Motor neuron (in vitro differentiated cells): ENCODE measurements around the gene C1QTNF9B. TPM values are rescaled to one million over a fixed set of nuclear protein-coding genes. Genes with fewer than 3 reads are reported as not detected.
A peak's percentile ranks its signal among the peaks of the same experiment; 100 is the strongest.
"Not testable (repeated sequence)": the region's sequence is repeated elsewhere in the genome, so short reads cannot be mapped to it uniquely, and the experiment has no call there.

Experiments
- ATAC-seq, 8 experiments: fragments of 200-7000 bp; cut with Tn5 transposase; replicated peaks in 6 of 8; 2 replicates each; pipeline ENCODE4 v1.8.0; 2021; ENCODE audit warnings: mild to moderate bottlenecking in 8 of 8, moderate library complexity in 8 of 8
- H3K27ac ChIP-seq, 2 donors: fragments of 250-450 bp; sonication (Bioruptor Pico); 2 replicates each; pipeline ENCODE4 v1.9.0; 2021; ENCODE audit warnings: antibody characterized with exemption in 2 of 2, mild to moderate bottlenecking in 2 of 2, moderate library complexity in 1 of 2
- H3K4me1 ChIP-seq, 2 donors: fragments of 250-450 bp; sonication (Bioruptor Pico); replicated peaks in 1 of 2; 2 replicates each; pipeline ENCODE4 v1.6.1; 2021; ENCODE audit warnings: antibody characterized with exemption in 2 of 2, mild to moderate bottlenecking in 2 of 2, moderate library complexity in 1 of 2
- H3K4me3 ChIP-seq, 5 donors: fragments of 250-450 bp; sonication (Bioruptor Pico); 2 replicates each; pipeline ENCODE4 v1.9.0; 2021; ENCODE audit warnings: antibody characterized with exemption in 5 of 5, mild to moderate bottlenecking in 5 of 5, moderate library complexity in 4 of 5
- WGBS, 10 experiments: fragments of 450-650 bp; shearing (Covaris generic); methylation state at CpG; one replicate each; pipeline ENCODE4 v1.0.0; 2022; 5-methylcytosine and 5-hydroxymethylcytosine counted together
- in situ Hi-C, 9 experiments: fragments of 400-800 bp; cut with MboI; loops; one replicate each; pipeline ENCODE4 v1.15.0; 2021; ENCODE audit warnings: low sequenced_read_pairs in 9 of 9, low pct_unique_long_range_greater_than_20kb in 2 of 9; ENCODE audit not compliant: unreplicated experiment in 9 of 9
- total RNA-seq, 8 experiments: library from RNA; unstranded; fragments of 300-600 nt; gene quantifications; 2 replicates each; pipeline versions ENCODE4 v1.2.3 to v1.2.4, GENCODE V29; 2022

Gene C1QTNF9B
- 1 to 10 TPM in 2 of 8 experiments, under 1 TPM in 5, not detected in 1; 0.27 to 1.4 (median 0.64) TPM for total RNA-seq

- in situ Hi-C loops: loop anchor here in 3 of 9 experiments (25.0 kb wide), 1 partner anchor 435 kb away; no protein-coding TSS in a partner anchor
- 17 to 100% (median 80%) methylated on average over 1 to 3 of the region's 3 CpGs; no CpG with 5 or more reads in 1 of the 10 experiments for WGBS, 10 experiments
Observed at GRCh38 chr13:23897452-23897919, at the start of gene C1QTNF9B. TSS of gene C1QTNF9B (minus strand) at chr13:23897502.

GRCh38 chr13:23946900-23947299 lies 49.6 kb upstream of the C1QTNF9B start:
- H3K27ac ChIP-seq: no peak overlapping the region
- in situ Hi-C loops: no loop called here
- ATAC-seq: no peak
- H3K4me3 ChIP-seq: no peak overlapping the region
- WGBS, 10 experiments: 100% methylated on average over 2 of the region's 8 CpGs; no CpG with 5 or more reads in 9 of the 10 experiments
- no peaks in the 10 kb centered on the region for H3K4me1 ChIP-seq

More at GRCh38 chr13:23897452-23897919, at the start of gene C1QTNF9B:
- H3K4me3 ChIP-seq, H3K4me1 ChIP-seq, H3K27ac ChIP-seq: not testable (repeated sequence)
- ATAC-seq: peak in 2 of 8 experiments; percentile 12 to 76

GRCh38 chr13:23946067-23946466 lies 48.8 kb upstream of the C1QTNF9B start:
- Histone ChIP-seq H3K4me1 (no peaks in the 10 kb centered on the region), H3K4me3 (no peak overlapping the region), H3K27ac (no peak overlapping the region)
- no peak for ATAC-seq
- no CpG with 5 or more reads among the region's 19 CpGs for WGBS, 10 experiments
- in situ Hi-C loops: no loop called here

GRCh38 chr13:23945612-23946011 lies 48.3 kb upstream of the C1QTNF9B start:
- Histone ChIP-seq H3K27ac (no peak overlapping the region), H3K4me3 (no peak overlapping the region), H3K4me1 (no peaks in the 10 kb centered on the region)
- WGBS, 10 experiments: 40 to 93% (median 80%) methylated on average over 1 to 15 of the region's 28 CpGs; no CpG with 5 or more reads in 5 of the 10 experiments
- no peak for ATAC-seq
- in situ Hi-C loops: no loop called here

GRCh38 chr13:23941211-23941610 lies 43.9 kb upstream of the C1QTNF9B start:
- Histone ChIP-seq H3K27ac (no peak overlapping the region), H3K4me3 (no peak overlapping the region), H3K4me1 (no peaks in the 10 kb centered on the region)
- WGBS, 10 experiments: 39 to 100% (median 84%) methylated on average over 1 to 3 of the region's 3 CpGs
- ATAC-seq: no peak
- in situ Hi-C loops: no loop called here

GRCh38 chr13:23939666-23940065 lies 42.4 kb upstream of the C1QTNF9B start:
- ATAC-seq, in situ Hi-C loops: not testable (repeated sequence)

GRCh38 chr13:23934520-23934919 lies 37.2 kb upstream of the C1QTNF9B start:
- no peak overlapping the region for H3K4me3 ChIP-seq
- no peak overlapping the region for H3K27ac ChIP-seq
- H3K4me1 ChIP-seq: no peaks in the 10 kb centered on the region
- in situ Hi-C loops: no loop called here
- WGBS, 10 experiments: 6 to 100% (median 86%) methylated on average over 1 to 2 of the region's 2 CpGs
- no peak for ATAC-seq

More at GRCh38 chr13:23939666-23940065, 42.4 kb upstream of the C1QTNF9B start:
- 0 to 93% (median 67%) methylated on average over 1 to 3 of the region's 3 CpGs; no CpG with 5 or more reads in 2 of the 10 experiments for WGBS, 10 experiments
- H3K4me3 ChIP-seq, H3K27ac ChIP-seq, H3K4me1 ChIP-seq: not testable (repeated sequence)

- in situ Hi-C loops: no loop called here
- H3K27ac ChIP-seq: no peak overlapping the region
Observed at GRCh38 chr13:23928985-23929384, 31.7 kb upstream of the C1QTNF9B start.

GRCh38 chr13:23923031-23923430 lies 25.7 kb upstream of the C1QTNF9B start:
- no peak for ATAC-seq
- no peak overlapping the region for H3K27ac ChIP-seq
- H3K4me1 ChIP-seq: no peaks in the 10 kb centered on the region
- 0 to 78% (median 29%) methylated on average over 1 of the region's 1 CpG; no CpG with 5 or more reads in 1 of the 10 experiments for WGBS, 10 experiments
- in situ Hi-C loops: loop anchor here in 2 of 9 experiments (25.0 kb wide), 1 partner anchor 289 kb away; no protein-coding TSS in a partner anchor
- no peak overlapping the region for H3K4me3 ChIP-seq

More at GRCh38 chr13:23928985-23929384, 31.7 kb upstream of the C1QTNF9B start:
- WGBS, 10 experiments: 100% methylated on average over 1 of the region's 2 CpGs; no CpG with 5 or more reads in 9 of the 10 experiments
- peak in 1 of 8 experiments; percentile 64 for ATAC-seq
- H3K4me1 ChIP-seq: no peaks in the 10 kb centered on the region
- no peak overlapping the region for H3K4me3 ChIP-seq

- in situ Hi-C loops: loop anchor here in 2 of 9 experiments (25.0 kb wide), 1 partner anchor 290 kb away; no protein-coding TSS in a partner anchor
- 52 to 100% (median 75%) methylated on average over 1 to 5 of the region's 5 CpGs; no CpG with 5 or more reads in 1 of the 10 experiments for WGBS, 10 experiments
- H3K27ac ChIP-seq: no peak overlapping the region
- ATAC-seq: peak in 3 of 8 experiments; percentile 36 to 65 (median 57)
- no peaks in the 10 kb centered on the region for H3K4me1 ChIP-seq
- H3K4me3 ChIP-seq: no peak overlapping the region
Observed at GRCh38 chr13:23922005-23922932, 25.0 kb upstream of the C1QTNF9B start.

- in situ Hi-C loops: loop anchor here in 2 of 9 experiments (25.0 kb wide), 1 partner anchor 291 kb away; no protein-coding TSS in a partner anchor
- ATAC-seq: peak in 7 of 8 experiments; percentile 32 to 98 (median 66)
- no peak overlapping the region for H3K27ac ChIP-seq
- WGBS, 10 experiments: 0 to 8% (median 0%) methylated on average over 2 of the region's 2 CpGs; no CpG with 5 or more reads in 4 of the 10 experiments
- no peaks in the 10 kb centered on the region for H3K4me1 ChIP-seq
- H3K4me3 ChIP-seq: no peak overlapping the region
Observed at GRCh38 chr13:23921451-23921888, 24.2 kb upstream of the C1QTNF9B start.

GRCh38 chr13:23919006-23919405 lies 21.7 kb upstream of the C1QTNF9B start:
- 67 to 100% (median 100%) methylated on average over 1 of the region's 1 CpG; no CpG with 5 or more reads in 1 of the 10 experiments for WGBS, 10 experiments
- Histone ChIP-seq H3K4me1 (no peaks in the 10 kb centered on the region), H3K27ac (no peak overlapping the region), H3K4me3 (no peak overlapping the region)
- no peak for ATAC-seq
- in situ Hi-C loops: loop anchor here in 2 of 9 experiments (25.0 kb wide), 1 partner anchor 293 kb away; no protein-coding TSS in a partner anchor

GRCh38 chr13:23918208-23918607 lies 20.9 kb upstream of the C1QTNF9B start:
- no peaks in the 10 kb centered on the region for H3K4me1 ChIP-seq
- 0 to 100% (median 88%) methylated on average over 1 to 2 of the region's 2 CpGs for WGBS, 10 experiments
- no peak overlapping the region for H3K4me3 ChIP-seq
- H3K27ac ChIP-seq: no peak overlapping the region
- ATAC-seq: no peak
- in situ Hi-C loops: loop anchor here in 2 of 9 experiments (25.0 kb wide), 1 partner anchor 294 kb away; no protein-coding TSS in a partner anchor
